GM19193 (cell line): ENCODE measurements around the gene STT3A.

Source experiments
- POLR2A ChIP-seq: IDR thresholded peaks from 4 replicates; pipeline ENCODE4 v1.6.1; 2011; ENCODE audit not compliant: insufficient read depth, insufficient read length; ENCODE audit errors: extremely low read depth

The STT3A gene

DNA sequence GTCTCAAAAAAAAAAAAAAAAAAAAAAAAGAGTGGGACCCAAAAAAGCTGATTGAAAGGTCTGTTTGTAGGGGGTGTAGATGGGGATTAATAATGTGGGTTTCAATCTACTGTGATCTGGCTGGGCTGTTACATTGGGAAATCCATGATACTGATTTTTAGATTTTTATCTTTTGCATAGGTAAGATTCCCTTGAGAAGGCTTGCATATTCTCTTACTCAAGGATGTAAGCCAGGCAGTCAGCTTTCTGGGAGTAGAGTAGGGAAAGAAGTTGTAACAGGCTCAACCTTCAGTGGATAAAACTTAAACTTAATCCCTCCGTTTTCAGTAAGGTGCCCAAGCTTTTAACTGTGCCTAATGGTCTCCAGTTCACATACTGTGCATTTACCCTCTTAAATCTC, 30.4 kb downstream of the STT3A start:
- TF ChIP-seq POLR2A = peak; percentile 22

- no peak for TF ChIP-seq POLR2A
These were observed 32.1 kb downstream of the STT3A start, which contains the start of gene CHEK1 for GRCh38 chr11:125624756-125625213. TSS of gene CHEK1 (plus strand) at chr11:125625163. CDS start at chr11:125626769, 1,606 bp downstream.

- TF ChIP-seq POLR2A = no peak
These were observed 32.6 kb downstream of the STT3A start for GRCh38 chr11:125625225-125625629.

GRCh38 chr11:125625630-125626287, 33.1 kb downstream of the STT3A start:
- TF ChIP-seq POLR2A = peak; percentile 79

DNA sequence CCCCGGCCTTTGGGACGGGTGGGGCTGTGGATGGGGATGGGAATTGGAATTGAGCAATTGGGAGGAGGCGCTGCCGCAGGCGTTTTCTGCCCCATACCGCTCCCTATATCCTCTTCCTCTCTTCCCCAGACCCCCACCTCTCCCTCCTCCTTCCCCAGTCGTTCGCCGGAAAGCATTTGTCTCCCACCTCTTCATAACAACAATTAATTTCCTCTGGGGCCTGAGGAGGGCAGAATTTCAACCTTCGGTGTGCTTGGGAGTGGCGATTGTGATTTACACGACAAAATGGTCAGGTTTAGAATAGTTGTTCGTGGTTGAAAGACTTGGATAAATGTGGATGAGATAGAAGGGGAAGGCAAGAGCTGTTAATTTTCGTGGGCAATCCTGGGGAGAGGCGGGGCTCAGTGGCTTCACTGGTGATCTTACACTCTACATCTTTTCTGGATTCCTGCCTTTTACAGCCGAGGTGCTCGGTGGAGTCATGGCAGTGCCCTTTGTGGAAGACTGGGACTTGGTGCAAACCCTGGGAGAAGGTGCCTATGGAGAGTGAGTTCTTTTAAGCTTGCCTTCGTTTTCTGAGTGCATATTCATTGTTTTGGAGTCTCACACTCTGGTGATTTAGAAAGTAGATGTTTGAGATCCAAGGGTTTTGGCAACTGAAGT, 33.8 kb downstream of the STT3A start:
- TF ChIP-seq POLR2A = no peak

GRCh38 chr11:125627236-125627910, 34.7 kb downstream of the STT3A start:
- TF ChIP-seq POLR2A = no peak

DNA sequence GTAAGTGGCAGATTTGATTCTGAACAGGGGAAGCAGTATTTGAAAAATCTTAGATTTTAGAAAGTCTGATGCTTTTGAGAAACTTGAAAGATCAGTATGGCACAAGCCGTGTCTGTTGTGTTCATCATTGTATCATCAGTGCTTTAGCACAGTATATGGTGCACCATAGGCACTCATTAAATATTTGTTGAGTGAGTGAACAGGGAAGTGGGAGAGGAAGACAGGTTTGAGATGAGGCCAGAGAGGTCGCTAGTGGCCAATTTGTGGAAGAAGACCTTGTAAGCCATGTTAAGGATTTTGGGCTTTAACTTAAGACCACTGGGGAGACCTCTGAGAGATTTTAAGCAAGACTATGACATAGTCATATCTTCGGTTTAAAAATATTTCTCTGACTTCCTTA, 45.2 kb downstream of the STT3A start:
- no peak for TF ChIP-seq POLR2A

DNA sequence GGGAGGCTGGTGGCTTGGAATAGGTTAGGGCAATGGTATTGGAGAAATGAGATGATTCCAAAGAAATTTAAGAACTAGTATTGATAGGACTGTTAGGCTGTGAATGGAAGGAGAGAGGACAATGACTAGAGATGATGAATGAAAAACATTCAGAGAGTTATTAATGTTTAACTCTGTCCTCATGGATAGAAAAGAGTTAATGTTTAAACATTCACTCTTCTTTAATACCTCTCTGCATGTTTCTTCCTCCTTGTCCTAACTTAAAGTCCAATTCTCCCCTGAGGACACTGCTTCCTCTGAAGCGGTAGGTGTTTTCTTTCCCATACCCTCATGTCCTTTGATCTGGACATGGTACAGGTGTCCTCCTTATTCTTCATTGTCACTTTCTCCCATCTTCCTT, 45.7 kb downstream of the STT3A start:
- TF ChIP-seq POLR2A = no peak

- no peak for TF ChIP-seq POLR2A
These were observed 53.2 kb downstream of the STT3A start for GRCh38 chr11:125645871-125646270.

GRCh38 chr11:125649465-125650166, 57.0 kb downstream of the STT3A start:
- no peak for TF ChIP-seq POLR2A

DNA sequence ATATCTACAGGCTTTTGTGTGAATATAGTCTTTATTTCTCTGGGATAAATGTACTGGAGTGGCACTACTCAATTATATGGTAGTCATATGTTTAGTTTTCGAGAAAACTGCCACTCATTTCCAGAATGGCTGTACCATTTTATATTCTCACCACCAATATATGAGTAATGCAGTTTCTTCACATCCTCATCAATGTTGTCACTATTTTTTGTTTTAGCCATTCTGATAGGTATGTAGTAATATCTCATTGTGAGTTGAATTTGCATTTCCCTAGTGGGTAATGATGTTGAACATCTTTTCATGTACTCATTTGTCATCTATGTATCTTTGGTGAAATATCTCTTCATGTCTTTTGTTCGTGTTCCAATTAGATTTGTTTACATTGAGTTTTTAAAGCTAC, 70.0 kb downstream of the STT3A start:
- no peak for TF ChIP-seq POLR2A

DNA sequence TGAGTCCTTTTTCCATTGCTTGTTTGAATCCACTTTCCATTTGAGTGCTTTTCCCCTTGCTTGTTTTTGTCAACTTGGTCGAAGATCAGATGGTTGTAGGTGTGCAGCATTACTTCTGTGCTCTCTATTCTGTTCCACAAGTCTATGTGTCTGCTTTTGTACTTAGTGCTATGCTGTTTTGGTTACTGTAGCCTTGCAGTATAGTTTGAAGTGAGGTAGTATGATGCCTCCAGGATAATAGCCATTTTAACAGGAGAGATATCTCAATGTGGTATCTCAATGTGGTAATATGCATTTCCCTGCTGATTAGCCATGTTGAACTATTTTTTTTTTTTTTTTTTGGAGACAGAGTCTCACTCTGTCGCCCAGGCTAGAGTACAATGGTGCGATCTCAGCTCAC, 71.3 kb downstream of the STT3A start:
- TF ChIP-seq POLR2A = no peak

DNA sequence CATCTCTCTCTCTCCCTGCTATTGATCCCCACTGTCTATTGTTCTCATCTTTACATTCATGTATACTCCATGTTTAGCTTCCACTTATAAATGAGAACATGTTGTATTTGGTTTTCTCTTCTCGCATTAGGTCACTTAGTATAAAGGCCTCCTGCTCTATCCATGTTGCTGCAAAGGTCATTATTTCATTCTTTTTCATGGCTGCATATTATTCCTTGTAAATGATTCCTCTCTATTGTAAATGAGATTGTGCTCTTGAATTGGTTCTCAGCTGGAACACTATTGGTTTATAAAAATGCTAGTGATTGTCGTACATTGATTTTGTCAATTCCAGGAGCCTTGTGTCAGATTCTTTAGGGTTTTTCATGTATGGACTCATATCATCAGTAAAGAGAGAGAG, 74.5 kb downstream of the STT3A start:
- TF ChIP-seq POLR2A = no peak

- TF ChIP-seq POLR2A = no peak
These were observed 77.5 kb downstream of the STT3A start for GRCh38 chr11:125670172-125670571.

DNA sequence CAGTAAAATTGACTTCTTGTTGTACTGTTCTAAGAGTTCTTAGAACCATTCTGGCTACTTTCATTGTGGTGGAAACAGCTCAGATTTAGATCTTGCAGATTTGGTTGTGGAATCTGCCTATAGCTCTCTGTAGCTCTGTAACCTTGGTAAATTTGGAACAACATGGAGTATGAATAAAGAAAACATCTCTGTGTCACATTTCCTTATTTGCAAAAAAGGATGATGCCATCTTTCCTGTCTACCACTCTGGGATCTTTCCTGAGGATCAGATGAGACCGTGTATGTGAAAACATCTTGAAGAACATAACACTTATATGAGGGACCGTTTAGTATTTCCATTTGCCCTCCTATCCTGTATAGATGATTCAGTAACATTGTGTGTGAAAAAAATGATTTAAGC, 78.9 kb downstream of the STT3A start:
- TF ChIP-seq POLR2A = no peak
